Chondrocyte (in vitro differentiated cells): Measurements from ENCODE around the gene MTOR. TPM values are rescaled to one million over a fixed set of nuclear protein-coding genes. Genes with fewer than 3 reads are reported as not detected.

Experiments
- DNase-seq: peaks from one replicate; pipeline ENCODE4 v3.0.0; 2021; ENCODE audit warnings: mixed read lengths, low spot score
- H3K27ac Mint-ChIP-seq: one replicate; pipeline ENCODE4 v1.8.0; 2021; ENCODE audit warnings: mild to moderate bottlenecking, moderate library complexity, mixed read lengths; ENCODE audit not compliant: unreplicated experiment
- H3K27me3 Mint-ChIP-seq: 2 replicates; pipeline ENCODE4 v1.8.0; 2021; ENCODE audit warnings: low read depth, mixed read lengths
- H3K36me3 Mint-ChIP-seq: 2 replicates; pipeline ENCODE4 v1.8.0; 2021; ENCODE audit warnings: low read depth, mixed read lengths
- H3K4me1 Mint-ChIP-seq: 2 replicates; pipeline ENCODE4 v1.8.0; 2021; ENCODE audit warnings: low read depth, mild to moderate bottlenecking, mixed read lengths
- H3K4me3 Mint-ChIP-seq: one replicate; pipeline ENCODE4 v1.8.0; 2021; ENCODE audit warnings: mild to moderate bottlenecking, moderate library complexity, mixed read lengths; ENCODE audit not compliant: unreplicated experiment
- H3K9me3 Mint-ChIP-seq: 2 replicates; pipeline ENCODE4 v1.8.0; 2021; ENCODE audit warnings: low read depth, mixed read lengths
- total RNA-seq: library from RNA; stranded (reverse); gene quantifications from 3 replicates; pipeline ENCODE4 v1.2.1, GENCODE V29; 2021
- TF ChIP-seq, protein P1 (sequence below): fragments of 200-600 bp; sonication (generic); IDR thresholded peaks from 2 replicates; pipeline ENCODE4 v1.5.0; 2021; ENCODE audit warnings: antibody characterized with exemption, mild to moderate bottlenecking, moderate library complexity

Gene MTOR
- total RNA-seq, 1 donor from 2014 or later = 36.9 TPM

DNA sequence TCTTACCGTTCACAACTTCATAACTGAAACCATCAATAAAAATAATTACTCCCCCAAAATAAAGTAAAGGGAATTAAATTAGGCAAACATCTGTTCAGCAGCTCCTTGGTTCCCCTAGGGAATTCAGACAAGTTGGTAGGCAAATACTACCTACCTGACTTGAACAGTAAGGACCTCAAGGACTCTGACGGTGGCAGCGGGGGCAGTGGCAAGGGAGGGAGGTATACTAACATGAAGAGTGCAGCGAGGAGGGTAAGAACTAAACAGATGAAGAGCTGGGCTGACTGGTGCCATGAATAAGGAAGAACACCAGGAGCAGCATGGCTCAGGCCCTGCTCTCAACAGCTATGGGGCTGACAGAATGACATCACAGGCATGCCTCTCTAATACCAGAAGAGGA, 33.1 kb downstream of the MTOR start:
- TF ChIP-seq, protein P1, sequence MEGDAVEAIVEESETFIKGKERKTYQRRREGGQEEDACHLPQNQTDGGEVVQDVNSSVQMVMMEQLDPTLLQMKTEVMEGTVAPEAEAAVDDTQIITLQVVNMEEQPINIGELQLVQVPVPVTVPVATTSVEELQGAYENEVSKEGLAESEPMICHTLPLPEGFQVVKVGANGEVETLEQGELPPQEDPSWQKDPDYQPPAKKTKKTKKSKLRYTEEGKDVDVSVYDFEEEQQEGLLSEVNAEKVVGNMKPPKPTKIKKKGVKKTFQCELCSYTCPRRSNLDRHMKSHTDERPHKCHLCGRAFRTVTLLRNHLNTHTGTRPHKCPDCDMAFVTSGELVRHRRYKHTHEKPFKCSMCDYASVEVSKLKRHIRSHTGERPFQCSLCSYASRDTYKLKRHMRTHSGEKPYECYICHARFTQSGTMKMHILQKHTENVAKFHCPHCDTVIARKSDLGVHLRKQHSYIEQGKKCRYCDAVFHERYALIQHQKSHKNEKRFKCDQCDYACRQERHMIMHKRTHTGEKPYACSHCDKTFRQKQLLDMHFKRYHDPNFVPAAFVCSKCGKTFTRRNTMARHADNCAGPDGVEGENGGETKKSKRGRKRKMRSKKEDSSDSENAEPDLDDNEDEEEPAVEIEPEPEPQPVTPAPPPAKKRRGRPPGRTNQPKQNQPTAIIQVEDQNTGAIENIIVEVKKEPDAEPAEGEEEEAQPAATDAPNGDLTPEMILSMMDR = no peak
- Mint-ChIP-seq H3K27me3 (no peaks in the 10 kb centered on the region), H3K4me1 (peaks cover 6% of the 10 kb centered on the region), H3K4me3 (no peak overlapping the region), H3K36me3 (peaks cover 55% of the 10 kb centered on the region), H3K9me3 (no peaks in the 10 kb centered on the region), H3K27ac (no peak overlapping the region)
- DNase-seq = no peak

DNA sequence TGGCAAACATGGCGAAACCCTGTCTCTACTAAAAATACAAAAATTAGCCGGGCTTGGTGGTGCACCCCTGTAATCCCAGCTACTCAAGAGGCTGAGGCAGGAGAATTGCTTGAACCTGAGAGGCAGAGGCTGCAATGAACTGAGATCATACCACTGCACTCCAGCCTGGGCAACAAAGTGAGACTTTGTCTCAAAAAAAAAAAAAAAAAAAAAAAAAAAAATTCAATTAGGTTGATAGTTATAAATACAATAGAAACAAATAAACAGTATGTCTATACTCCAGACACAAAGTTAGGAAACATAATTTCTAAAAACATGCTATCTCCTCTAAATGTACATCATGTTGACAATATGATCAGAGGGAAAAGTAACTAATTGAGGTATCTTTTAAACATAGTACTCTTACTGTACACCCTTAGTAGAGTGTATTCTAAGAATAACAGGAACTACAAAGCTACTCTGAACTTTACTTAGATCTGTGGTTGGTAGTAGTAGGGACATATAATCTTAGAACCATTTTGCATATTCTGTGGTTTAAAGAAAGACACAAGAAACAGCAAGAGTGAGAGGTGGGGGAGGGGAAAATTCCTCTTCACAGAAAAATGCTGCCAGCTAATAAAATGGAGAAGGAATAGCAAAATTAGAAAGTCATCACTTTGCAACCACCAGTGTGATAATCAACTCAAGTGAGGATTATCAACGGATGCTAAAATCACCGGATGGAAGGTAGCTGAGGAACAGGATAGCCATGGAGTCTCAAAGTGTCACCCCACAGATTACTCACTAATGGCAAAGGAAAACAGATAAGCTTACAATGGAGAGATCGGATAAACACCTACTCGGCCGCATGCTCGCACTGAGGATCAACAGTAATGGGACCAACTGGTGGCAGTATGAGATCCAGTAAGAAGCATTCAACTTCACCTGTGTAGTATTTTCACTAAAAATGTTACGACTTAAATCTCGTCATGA, 35.0 kb downstream of the MTOR start:
- TF ChIP-seq, protein P1 = no peak
- H3K9me3 Mint-ChIP-seq = no peaks in the 10 kb centered on the region
- H3K27ac Mint-ChIP-seq = peak overlapping the region; percentile 14
- no peak overlapping the region for H3K4me3 Mint-ChIP-seq
- peaks cover 6% of the 10 kb centered on the region for H3K4me1 Mint-ChIP-seq
- H3K36me3 Mint-ChIP-seq = peaks cover 48% of the 10 kb centered on the region
- H3K27me3 Mint-ChIP-seq = no peaks in the 10 kb centered on the region
- DNase-seq = no peak

DNA sequence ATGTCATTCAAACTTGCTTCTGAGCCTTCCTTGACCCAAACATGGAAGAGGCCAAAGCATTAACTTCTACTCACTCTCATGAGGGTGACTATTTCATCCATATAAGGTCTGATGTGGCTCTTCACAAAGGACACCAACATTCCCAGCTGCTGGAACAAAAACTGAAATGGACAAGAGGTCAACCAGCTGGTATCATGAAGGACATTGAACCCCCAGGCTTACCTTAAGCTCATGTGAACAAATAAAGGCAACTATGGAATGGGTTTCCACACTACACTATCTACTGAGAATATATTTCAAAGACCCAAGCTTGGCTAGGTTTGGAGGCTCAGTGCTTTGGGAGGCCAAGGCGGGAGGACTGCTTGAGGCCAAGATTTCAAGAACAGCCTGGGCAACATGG, 46.3 kb downstream of the MTOR start:
- DNase-seq = no peak
- H3K4me1 Mint-ChIP-seq = no peaks in the 10 kb centered on the region
- H3K36me3 Mint-ChIP-seq = peaks cover 46% of the 10 kb centered on the region
- no peaks in the 10 kb centered on the region for H3K27me3 Mint-ChIP-seq
- TF ChIP-seq, protein P1 = no peak
- no peak overlapping the region for H3K4me3 Mint-ChIP-seq
- no peak overlapping the region for H3K27ac Mint-ChIP-seq
- no peaks in the 10 kb centered on the region for H3K9me3 Mint-ChIP-seq

DNA sequence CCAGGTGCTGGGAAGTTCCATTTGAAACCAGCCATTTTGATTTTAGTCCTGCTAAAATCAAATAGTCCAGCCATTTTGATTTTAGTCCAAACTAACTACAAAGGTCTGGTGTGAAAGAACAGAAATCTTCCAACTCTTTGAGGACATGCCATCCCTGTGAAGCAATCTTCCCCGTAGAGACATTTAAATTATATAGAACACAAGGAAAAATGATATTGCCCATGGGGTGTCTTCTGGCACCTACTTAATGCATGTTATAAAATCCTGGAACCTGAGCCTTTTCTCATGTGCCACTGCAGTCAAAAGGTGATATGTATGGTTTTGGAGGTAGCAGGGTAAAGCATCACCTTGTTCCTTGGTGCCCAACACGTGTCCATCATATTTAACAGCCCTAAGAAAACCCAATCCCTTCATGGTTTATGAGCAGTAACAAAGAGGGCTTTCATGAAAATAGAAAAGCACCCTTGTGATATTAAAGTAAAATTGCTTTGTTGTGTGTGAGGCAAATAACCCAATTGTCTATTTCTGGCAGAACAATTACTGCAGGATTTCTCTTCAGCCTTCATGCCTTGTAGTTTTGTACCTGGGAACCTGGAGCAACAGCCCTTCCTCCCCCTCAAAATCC, 46.9 kb downstream of the MTOR start:
- Mint-ChIP-seq H3K36me3 (peaks cover 49% of the 10 kb centered on the region), H3K27me3 (no peaks in the 10 kb centered on the region), H3K27ac (no peak overlapping the region), H3K4me1 (no peaks in the 10 kb centered on the region), H3K4me3 (no peak overlapping the region), H3K9me3 (no peaks in the 10 kb centered on the region)
- TF ChIP-seq, protein P1 = no peak
- no peak for DNase-seq

DNA sequence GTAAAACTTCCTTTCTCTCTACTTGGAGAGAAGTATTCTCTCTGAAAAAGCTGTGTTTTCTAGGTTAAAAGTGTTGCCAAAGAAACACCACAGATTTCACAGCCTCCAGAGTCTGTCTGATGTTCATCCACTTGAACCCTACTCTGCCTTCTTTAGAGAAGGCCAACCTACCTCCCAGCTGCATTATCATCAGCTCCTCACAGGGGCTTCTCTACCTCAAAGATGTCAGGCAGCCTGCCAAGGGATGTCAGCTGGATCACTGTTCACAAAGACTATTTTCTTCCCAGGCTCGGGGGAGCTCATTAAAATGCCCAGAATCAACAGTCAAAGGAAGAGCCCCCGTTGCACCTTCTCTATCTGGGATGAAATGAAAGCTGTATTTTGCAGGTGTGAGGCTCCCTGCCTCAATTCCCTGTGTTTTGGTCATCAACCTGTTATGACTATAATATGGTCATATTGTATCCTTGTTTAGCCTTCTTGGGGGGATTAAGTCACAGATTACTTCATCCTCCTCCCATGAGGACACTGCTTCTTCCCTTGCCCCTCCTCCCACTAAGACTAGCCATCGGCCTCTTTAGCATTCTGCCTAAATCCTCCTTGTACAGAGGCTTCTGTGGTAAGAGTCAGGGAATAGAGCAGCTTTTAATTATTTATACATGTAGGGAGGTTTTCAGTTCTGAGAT, 47.5 kb downstream of the MTOR start:
- Mint-ChIP-seq H3K4me3 (no peak overlapping the region), H3K27ac (no peak overlapping the region), H3K9me3 (no peaks in the 10 kb centered on the region), H3K4me1 (no peaks in the 10 kb centered on the region), H3K36me3 (peaks cover 49% of the 10 kb centered on the region), H3K27me3 (no peaks in the 10 kb centered on the region)
- TF ChIP-seq, protein P1 = no peak
- DNase-seq = no peak
